Cardiac septum (tissue), 1 donor: ENCODE results near the gene METTL2B. TPM values are rescaled to one million over a fixed set of nuclear protein-coding genes. Genes with fewer than 3 reads are reported as not detected.
"Not testable (repeated sequence)": the region's sequence is repeated elsewhere in the genome, so short reads cannot be mapped to it uniquely, and the experiment has no call there.

Experiments
- DNase-seq: peaks from one replicate; pipeline ENCODE4 v3.0.0-alpha.2; 2020; ENCODE audit warnings: low spot score
- intact Hi-C: fragments of 100-400 bp; cut with DNase I; formaldehyde crosslinking; loops from one replicate; pipeline ENCODE4 v1.14.0; 2022
- total RNA-seq: library from RNA; stranded (reverse); fragmentation: NEBNext Ultra II Directional; extraction: Animal tissue kit (Norgen Biotek cat#: 25700); gene quantifications from one replicate; pipeline ENCODE4 v1.2.1, GENCODE V29; 2021
- donor health status: DM: no; HTN: no; CAD: no.

Gene METTL2B
- total RNA-seq, 1 donor from 2014 or later, result 22.8 TPM

- DNase-seq, intact Hi-C loops: not testable (repeated sequence)
Observed at GRCh38 chr7:128515232-128515631, 38.7 kb downstream of the METTL2B start.

- DNase-seq, intact Hi-C loops: not testable (repeated sequence)
Observed at GRCh38 chr7:128517023-128517422, 40.5 kb downstream of the METTL2B start.

- peak; percentile 92 for DNase-seq
- intact Hi-C loops, result loop anchor here (10.0 kb wide), 1 partner anchor 49 kb away; the partner anchor contains the start of gene METTL2B
Observed at GRCh38 chr7:128523226-128523931, 46.8 kb downstream of the METTL2B start.

- intact Hi-C loops, result loop anchor here (10.0 kb wide), 1 partner anchor 49 kb away; the partner anchor contains the start of gene METTL2B
- peak; percentile 14 for DNase-seq
Observed at GRCh38 chr7:128523932-128524524, 47.5 kb downstream of the METTL2B start.

GRCh38 chr7:128525584-128525983 is 49.0 kb downstream of the METTL2B start:
- intact Hi-C loops, result loop anchor here (10.0 kb wide), 1 partner anchor 51 kb away; the partner anchor contains the start of gene METTL2B

GRCh38 chr7:128526062-128526466 is 49.5 kb downstream of the METTL2B start:
- intact Hi-C loops, result loop anchor here (10.0 kb wide), 1 partner anchor 51 kb away; the partner anchor contains the start of gene METTL2B
- DNase-seq, result not testable (repeated sequence)

More at GRCh38 chr7:128525584-128525983, 49.0 kb downstream of the METTL2B start:
- peak; percentile 57 for DNase-seq

GRCh38 chr7:128529191-128529590 is 52.6 kb downstream of the METTL2B start:
- intact Hi-C loops, result loop anchor here (10.0 kb wide), 1 partner anchor 54 kb away; the partner anchor contains the start of gene METTL2B
- peak; percentile 15 for DNase-seq

- intact Hi-C loops, result not testable (repeated sequence)
Observed at GRCh38 chr7:128530121-128530854, 53.7 kb downstream of the METTL2B start.

GRCh38 chr7:128530855-128531104 is 54.2 kb downstream of the METTL2B start:
- no peak for DNase-seq
- intact Hi-C loops, result no loop called here

More at GRCh38 chr7:128530121-128530854, 53.7 kb downstream of the METTL2B start:
- not testable (repeated sequence) for DNase-seq

- peak; percentile 91 for DNase-seq
- intact Hi-C loops, result not testable (repeated sequence)
Observed at GRCh38 chr7:128531105-128531954, 54.8 kb downstream of the METTL2B start.

- peak; percentile 84 for DNase-seq
- intact Hi-C loops, result not testable (repeated sequence)
Observed at GRCh38 chr7:128531955-128532478, 55.5 kb downstream of the METTL2B start.

- intact Hi-C loops, DNase-seq: not testable (repeated sequence)
Observed at GRCh38 chr7:128532956-128533355, 56.4 kb downstream of the METTL2B start.

GRCh38 chr7:128537410-128537809 is 60.9 kb downstream of the METTL2B start:
- intact Hi-C loops, result not testable (repeated sequence)
- DNase-seq, result peak; percentile 43

- DNase-seq, intact Hi-C loops: not testable (repeated sequence)
Observed at GRCh38 chr7:128542530-128542929, 66.0 kb downstream of the METTL2B start.

GRCh38 chr7:128543300-128543699 is 66.8 kb downstream of the METTL2B start:
- DNase-seq, result peak; percentile 43
- intact Hi-C loops, result not testable (repeated sequence)

GRCh38 chr7:128546319-128546851 is 69.8 kb downstream of the METTL2B start:
- intact Hi-C loops, result not testable (repeated sequence)
- DNase-seq, result peak; percentile 56

- DNase-seq, result no peak
- intact Hi-C loops, result no loop called here
Observed at GRCh38 chr7:128550920-128551319, 74.4 kb downstream of the METTL2B start.

GRCh38 chr7:128554394-128554793 is 77.8 kb downstream of the METTL2B start:
- DNase-seq, intact Hi-C loops: not testable (repeated sequence)
